ENCODE data around the gene TRAPPC12.

The TRAPPC12 gene

GRCh38 chr2:3342324-3342723, 37.2 kb upstream of the TRAPPC12 start:
- Histone ChIP-seq H3K4ac (ENCODE audit: low read length) (no peak overlapping the region), H3K9me3 (replicated peaks in 1 of 2; ENCODE audit: control insufficient read depth in 2 of 2, insufficient read depth in 1 of 2, low read depth in 1 of 2, low read length in 2 of 2) (peaks cover 0 to 6% of the 10 kb centered on the region in 2 donors), H3K14ac (ENCODE audit: low read length) (no peak overlapping the region), H2AFZ (ENCODE audit: low read length) (no peak overlapping the region), H3K4me2 (ENCODE audit: insufficient read depth, low read length, poor library complexity, severe bottlenecking) (no peak overlapping the region), H3K4me3 (ENCODE audit: low read length in 2 of 2) (no peak overlapping the region), H3K36me3 (replicated peaks in 1 of 2; ENCODE audit: control insufficient read depth in 2 of 2, insufficient read depth in 2 of 2, low read length in 2 of 2) (peaks cover 9 to 25% of the 10 kb centered on the region in 2 donors), H3K79me1 (ENCODE audit: low read depth, low read length) (peaks cover 6% of the 10 kb centered on the region), H3K27me3 (ENCODE audit: control insufficient read depth in 3 of 3, insufficient read depth in 3 of 3, low read depth in 1 of 3, low read length in 3 of 3) (no peaks in the 10 kb centered on the region), H2BK120ac (ENCODE audit: low read depth, low read length) (no peak overlapping the region), H2AK5ac (ENCODE audit: low read depth, low read length) (no peak overlapping the region), H3K4me1 (ENCODE audit: control insufficient read depth in 2 of 2, insufficient read depth in 1 of 2, low read depth in 1 of 2, low read length in 2 of 2) (peaks cover 0 to 1% of the 10 kb centered on the region in 2 donors), H3K27ac (replicated peaks; ENCODE audit: low read length) (no peak overlapping the region), H3K23ac (ENCODE audit: low read depth, low read length, poor library complexity) (no peak overlapping the region), H2BK15ac (ENCODE audit: low read length) (no peak overlapping the region), H2BK5ac (ENCODE audit: low read length) (no peak overlapping the region), H2BK12ac (ENCODE audit: low read length) (no peak overlapping the region), H4K8ac (ENCODE audit: low read depth, low read length) (no peak overlapping the region), H3K18ac (ENCODE audit: low read length) (no peak overlapping the region), H4K91ac (ENCODE audit: low read depth, low read length, poor library complexity) (no peak overlapping the region), H3K9ac (ENCODE audit: low read depth, low read length, poor library complexity) (no peak overlapping the region)
- no peak for DNase-seq (ENCODE audit: low spot score)
- no CpG with 5 or more reads among the region's 9 CpGs for WGBS, 2 donors (ENCODE audit: extremely low coverage in 2 of 2, insufficient read length in 2 of 2, insufficient replicate concordance in 1 of 2)

- no CpG with 5 or more reads among the region's 11 CpGs for WGBS, 2 donors (ENCODE audit: extremely low coverage in 2 of 2, insufficient read length in 2 of 2, insufficient replicate concordance in 1 of 2)
- Histone ChIP-seq H2AFZ (ENCODE audit: low read length) (no peak overlapping the region), H3K18ac (ENCODE audit: low read length) (no peak overlapping the region), H3K27me3 (ENCODE audit: control insufficient read depth in 3 of 3, insufficient read depth in 3 of 3, low read depth in 1 of 3, low read length in 3 of 3) (no peaks in the 10 kb centered on the region), H2BK120ac (ENCODE audit: low read depth, low read length) (no peak overlapping the region), H3K79me1 (ENCODE audit: low read depth, low read length) (peaks cover 6% of the 10 kb centered on the region), H3K27ac (replicated peaks; ENCODE audit: low read length) (no peak overlapping the region), H2BK12ac (ENCODE audit: low read length) (no peak overlapping the region), H3K9ac (ENCODE audit: low read depth, low read length, poor library complexity) (no peak overlapping the region), H2AK5ac (ENCODE audit: low read depth, low read length) (no peak overlapping the region), H3K9me3 (replicated peaks in 1 of 2; ENCODE audit: control insufficient read depth in 2 of 2, insufficient read depth in 1 of 2, low read depth in 1 of 2, low read length in 2 of 2) (peaks cover 0 to 6% of the 10 kb centered on the region in 2 donors), H2BK15ac (ENCODE audit: low read length) (no peak overlapping the region), H2BK5ac (ENCODE audit: low read length) (no peak overlapping the region), H3K4me3 (ENCODE audit: low read length in 2 of 2) (no peak overlapping the region), H3K4me1 (ENCODE audit: control insufficient read depth in 2 of 2, insufficient read depth in 1 of 2, low read depth in 1 of 2, low read length in 2 of 2) (peaks cover 0 to 1% of the 10 kb centered on the region in 2 donors), H3K4me2 (ENCODE audit: insufficient read depth, low read length, poor library complexity, severe bottlenecking) (no peak overlapping the region), H3K36me3 (replicated peaks in 1 of 2; ENCODE audit: control insufficient read depth in 2 of 2, insufficient read depth in 2 of 2, low read length in 2 of 2) (peaks cover 6 to 28% of the 10 kb centered on the region in 2 donors), H3K23ac (ENCODE audit: low read depth, low read length, poor library complexity) (no peak overlapping the region), H3K4ac (ENCODE audit: low read length) (no peak overlapping the region), H4K91ac (ENCODE audit: low read depth, low read length, poor library complexity) (no peak overlapping the region), H3K14ac (ENCODE audit: low read length) (no peak overlapping the region), H4K8ac (ENCODE audit: low read depth, low read length) (no peak overlapping the region)
- DNase-seq (ENCODE audit: low spot score) = no peak
These were observed 36.5 kb upstream of the TRAPPC12 start for GRCh38 chr2:3343012-3343411.

- no peak overlapping the region for H2AFZ ChIP-seq (ENCODE audit: low read length)
- H3K4me3 ChIP-seq (ENCODE audit: low read length in 2 of 2) = no peak overlapping the region
- H3K4me1 ChIP-seq (ENCODE audit: control insufficient read depth in 2 of 2, insufficient read depth in 1 of 2, low read depth in 1 of 2, low read length in 2 of 2) = peaks cover 0 to 1% of the 10 kb centered on the region in 2 donors
- H3K9me3 ChIP-seq (replicated peaks in 1 of 2; ENCODE audit: control insufficient read depth in 2 of 2, insufficient read depth in 1 of 2, low read depth in 1 of 2, low read length in 2 of 2) = peaks cover 0 to 6% of the 10 kb centered on the region in 2 donors
- H2BK12ac ChIP-seq (ENCODE audit: low read length) = no peak overlapping the region
- H3K4me2 ChIP-seq (ENCODE audit: insufficient read depth, low read length, poor library complexity, severe bottlenecking) = no peak overlapping the region
- H3K27me3 ChIP-seq (ENCODE audit: control insufficient read depth in 3 of 3, insufficient read depth in 3 of 3, low read depth in 1 of 3, low read length in 3 of 3) = no peaks in the 10 kb centered on the region
- peak overlapping the region; percentile 48 for H3K18ac ChIP-seq (ENCODE audit: low read length)
- H2BK15ac ChIP-seq (ENCODE audit: low read length) = no peak overlapping the region
- peaks cover 7% of the 10 kb centered on the region for H3K79me1 ChIP-seq (ENCODE audit: low read depth, low read length)
- no peak overlapping the region for H3K23ac ChIP-seq (ENCODE audit: low read depth, low read length, poor library complexity)
- H3K9ac ChIP-seq (ENCODE audit: low read depth, low read length, poor library complexity) = no peak overlapping the region
- H2AK5ac ChIP-seq (ENCODE audit: low read depth, low read length) = no peak overlapping the region
- DNase-seq (ENCODE audit: low spot score) = no peak
- H3K4ac ChIP-seq (ENCODE audit: low read length) = no peak overlapping the region
- no peak overlapping the region for H3K14ac ChIP-seq (ENCODE audit: low read length)
- H4K91ac ChIP-seq (ENCODE audit: low read depth, low read length, poor library complexity) = no peak overlapping the region
- H3K27ac ChIP-seq (replicated peaks; ENCODE audit: low read length) = no peak overlapping the region
- no peak overlapping the region for H4K8ac ChIP-seq (ENCODE audit: low read depth, low read length)
- WGBS, 2 donors (ENCODE audit: extremely low coverage in 2 of 2, insufficient read length in 2 of 2, insufficient replicate concordance in 1 of 2) = no CpG with 5 or more reads among the region's 6 CpGs
- H2BK5ac ChIP-seq (ENCODE audit: low read length) = no peak overlapping the region
- H2BK120ac ChIP-seq (ENCODE audit: low read depth, low read length) = no peak overlapping the region
- peaks cover 6 to 29% of the 10 kb centered on the region in 2 donors for H3K36me3 ChIP-seq (replicated peaks in 1 of 2; ENCODE audit: control insufficient read depth in 2 of 2, insufficient read depth in 2 of 2, low read length in 2 of 2)
These were observed 34.6 kb upstream of the TRAPPC12 start for GRCh38 chr2:3344897-3345296.

- Histone ChIP-seq H3K4me2 (ENCODE audit: insufficient read depth, low read length, poor library complexity, severe bottlenecking) (no peak overlapping the region), H4K91ac (ENCODE audit: low read depth, low read length, poor library complexity) (no peak overlapping the region), H3K23ac (ENCODE audit: low read depth, low read length, poor library complexity) (no peak overlapping the region), H3K4me3 (ENCODE audit: low read length in 2 of 2) (no peak overlapping the region), H3K4ac (ENCODE audit: low read length) (no peak overlapping the region), H2AK5ac (ENCODE audit: low read depth, low read length) (no peak overlapping the region), H2BK5ac (ENCODE audit: low read length) (no peak overlapping the region), H3K36me3 (replicated peaks in 1 of 2; ENCODE audit: control insufficient read depth in 2 of 2, insufficient read depth in 2 of 2, low read length in 2 of 2) (peaks cover 6 to 29% of the 10 kb centered on the region in 2 donors), H2BK120ac (ENCODE audit: low read depth, low read length) (no peak overlapping the region), H2BK12ac (ENCODE audit: low read length) (no peak overlapping the region), H3K9ac (ENCODE audit: low read depth, low read length, poor library complexity) (no peak overlapping the region), H4K8ac (ENCODE audit: low read depth, low read length) (no peak overlapping the region), H3K79me1 (ENCODE audit: low read depth, low read length) (peaks cover 7% of the 10 kb centered on the region), H3K9me3 (replicated peaks in 1 of 2; ENCODE audit: control insufficient read depth in 2 of 2, insufficient read depth in 1 of 2, low read depth in 1 of 2, low read length in 2 of 2) (peaks cover 0 to 6% of the 10 kb centered on the region in 2 donors), H3K27ac (replicated peaks; ENCODE audit: low read length) (no peak overlapping the region), H2BK15ac (ENCODE audit: low read length) (no peak overlapping the region), H3K4me1 (ENCODE audit: control insufficient read depth in 2 of 2, insufficient read depth in 1 of 2, low read depth in 1 of 2, low read length in 2 of 2) (peaks cover 0 to 1% of the 10 kb centered on the region in 2 donors), H3K27me3 (ENCODE audit: control insufficient read depth in 3 of 3, insufficient read depth in 3 of 3, low read depth in 1 of 3, low read length in 3 of 3) (no peaks in the 10 kb centered on the region), H3K18ac (ENCODE audit: low read length) (no peak overlapping the region), H2AFZ (ENCODE audit: low read length) (no peak overlapping the region), H3K14ac (ENCODE audit: low read length) (no peak overlapping the region)
- no peak for DNase-seq (ENCODE audit: low spot score)
- no CpG with 5 or more reads among the region's 7 CpGs for WGBS, 2 donors (ENCODE audit: extremely low coverage in 2 of 2, insufficient read length in 2 of 2, insufficient replicate concordance in 1 of 2)
These were observed 33.9 kb upstream of the TRAPPC12 start for GRCh38 chr2:3345621-3346020.

All from neuronal stem cell (in vitro differentiated cells).